Skeletal muscle tissue (tissue), 4 donors: ENCODE results near the gene DPEP3. TPM values are rescaled to one million over a fixed set of nuclear protein-coding genes. Genes with fewer than 3 reads are reported as not detected.
"Not testable (repeated sequence)": the region's sequence is repeated elsewhere in the genome, so short reads cannot be mapped to it uniquely, and the experiment has no call there.

Experiments used
- H3K27ac ChIP-seq: one replicate; pipeline ENCODE4 v1.7.0; 2013; ENCODE audit warnings: mild to moderate bottlenecking, low read depth, low read length, inconsistent platforms
- H3K27me3 ChIP-seq, 3 donors: one replicate each; pipeline ENCODE4 v1.7.0; 2013; ENCODE audit warnings: low read length in 3 of 3; ENCODE audit not compliant: control insufficient read depth in 3 of 3, insufficient read depth in 3 of 3
- H3K36me3 ChIP-seq, 3 donors: one replicate each; pipeline ENCODE4 v1.7.0; 2013; ENCODE audit warnings: low read length in 3 of 3; ENCODE audit not compliant: control insufficient read depth in 3 of 3, insufficient read depth in 3 of 3
- H3K4me1 ChIP-seq, 3 donors: one replicate each; pipeline ENCODE4 v1.7.0; 2013; ENCODE audit warnings: low read length in 3 of 3, mild to moderate bottlenecking in 3 of 3; ENCODE audit not compliant: control insufficient read depth in 3 of 3, insufficient read depth in 3 of 3
- H3K4me3 ChIP-seq, 3 donors: one replicate each; pipeline ENCODE4 v1.7.0; 2013; ENCODE audit warnings: low read length in 3 of 3
- H3K9ac ChIP-seq, 3 donors: one replicate each; pipeline ENCODE4 v1.7.0; 2013; ENCODE audit warnings: low read length in 3 of 3, mild to moderate bottlenecking in 3 of 3, moderate library complexity in 2 of 3, low read depth in 1 of 3
- H3K9me3 ChIP-seq, 3 donors: one replicate each; pipeline ENCODE4 v1.7.0; 2013; ENCODE audit warnings: low read length in 3 of 3; ENCODE audit not compliant: control insufficient read depth in 3 of 3
- total RNA-seq: library from RNA; depleted of rRNA; stranded (reverse); fragments of >200 nt; gene quantifications from one replicate; pipeline ENCODE4 v1.2.3, GENCODE V29; 2014
- donor health status: Osteomylitis.

Gene DPEP3
- total RNA-seq, 1 donor from 2014 or later: not detected

DNA sequence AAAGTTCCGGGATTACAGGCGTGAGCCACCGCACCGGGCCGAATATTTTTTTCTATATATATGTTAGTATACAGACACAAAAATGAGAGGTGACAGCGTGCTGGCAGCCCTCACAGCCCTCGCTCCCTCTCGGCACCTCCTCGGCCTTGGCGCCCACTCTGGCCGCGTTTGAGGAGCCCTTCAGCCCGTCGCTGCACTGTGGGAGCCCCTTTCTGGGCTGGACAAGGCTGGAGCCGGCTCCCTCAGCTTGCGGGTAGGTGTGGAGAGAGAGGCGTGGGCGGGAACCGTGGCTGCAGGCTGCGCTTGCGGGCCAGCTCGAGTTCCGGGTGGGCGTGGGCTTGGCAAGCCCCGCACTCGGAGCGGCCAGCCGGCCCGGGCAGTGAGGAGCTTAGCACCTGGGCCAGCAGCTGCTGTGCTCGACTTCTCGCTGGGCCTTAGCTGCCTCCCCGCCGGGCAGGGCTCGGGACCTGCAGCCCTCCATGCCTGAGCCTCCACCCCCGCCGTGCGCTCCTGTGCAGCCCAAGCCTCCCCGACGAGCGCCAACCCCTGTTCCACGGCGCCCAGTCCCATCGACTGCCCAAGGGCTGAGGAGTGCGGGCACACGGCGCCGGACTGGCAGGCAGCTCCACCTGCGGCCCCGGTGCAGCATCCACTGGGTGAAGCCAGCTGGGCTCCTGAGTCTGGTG, 1.9 kb upstream of the DPEP3 start:
- H3K4me3 ChIP-seq: no peak overlapping the region
- peaks cover 25 to 33% (median 30%) of the 10 kb centered on the region in 3 donors for H3K4me1 ChIP-seq
- no peak overlapping the region for H3K9ac ChIP-seq
- H3K27me3 ChIP-seq: no peaks in the 10 kb centered on the region
- H3K9me3 ChIP-seq: no peaks in the 10 kb centered on the region
- H3K27ac ChIP-seq: no peak overlapping the region
- H3K36me3 ChIP-seq: no peaks in the 10 kb centered on the region

GRCh38 chr16:67977469-67978227, 2.7 kb downstream of the DPEP3 start:
- Histone ChIP-seq H3K4me1 (peaks cover 0 to 3% (median 2%) of the 10 kb centered on the region in 3 donors), H3K9me3 (no peaks in the 10 kb centered on the region), H3K27ac (no peak overlapping the region)

DNA sequence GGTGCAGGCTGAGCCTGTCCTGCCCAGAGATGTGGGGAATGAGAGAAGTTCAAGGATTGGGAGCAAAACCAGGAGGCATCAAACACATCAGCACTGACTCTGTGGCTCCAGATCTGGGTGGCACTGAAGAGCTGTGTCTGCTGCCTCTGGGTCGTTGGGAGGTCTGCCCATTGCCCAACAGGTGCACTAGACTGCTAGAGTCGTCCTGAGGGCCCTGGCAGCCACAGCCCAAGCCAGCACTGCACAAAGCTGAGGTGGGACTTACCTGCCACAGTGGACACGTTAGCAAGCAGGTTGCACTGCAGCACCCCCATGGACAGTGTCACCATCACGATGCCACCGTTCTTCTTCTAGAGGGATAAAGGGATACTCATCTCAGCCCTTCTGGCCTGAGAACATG, 3.3 kb downstream of the DPEP3 start:
- Histone ChIP-seq H3K4me3 (no peak overlapping the region), H3K4me1 (peaks cover 0 to 3% (median 2%) of the 10 kb centered on the region in 3 donors), H3K9me3 (no peaks in the 10 kb centered on the region), H3K27ac (no peak overlapping the region), H3K27me3 (no peaks in the 10 kb centered on the region), H3K9ac (no peak overlapping the region), H3K36me3 (no peaks in the 10 kb centered on the region)

More at GRCh38 chr16:67977469-67978227, 2.7 kb downstream of the DPEP3 start:
- no peaks in the 10 kb centered on the region for H3K36me3 ChIP-seq
- H3K4me3 ChIP-seq: no peak overlapping the region
- no peaks in the 10 kb centered on the region for H3K27me3 ChIP-seq
- no peak overlapping the region for H3K9ac ChIP-seq

GRCh38 chr16:67976205-67976604, 4.1 kb downstream of the DPEP3 start:
- H3K9me3 ChIP-seq: no peaks in the 10 kb centered on the region
- H3K27me3 ChIP-seq: no peaks in the 10 kb centered on the region
- no peaks in the 10 kb centered on the region for H3K36me3 ChIP-seq
- peaks cover 0 to 3% (median 2%) of the 10 kb centered on the region in 3 donors for H3K4me1 ChIP-seq
- H3K4me3 ChIP-seq: no peak overlapping the region
- H3K9ac ChIP-seq: peak overlapping the region in 1 of 3 donors; percentile 33
- H3K27ac ChIP-seq: no peak overlapping the region

DNA sequence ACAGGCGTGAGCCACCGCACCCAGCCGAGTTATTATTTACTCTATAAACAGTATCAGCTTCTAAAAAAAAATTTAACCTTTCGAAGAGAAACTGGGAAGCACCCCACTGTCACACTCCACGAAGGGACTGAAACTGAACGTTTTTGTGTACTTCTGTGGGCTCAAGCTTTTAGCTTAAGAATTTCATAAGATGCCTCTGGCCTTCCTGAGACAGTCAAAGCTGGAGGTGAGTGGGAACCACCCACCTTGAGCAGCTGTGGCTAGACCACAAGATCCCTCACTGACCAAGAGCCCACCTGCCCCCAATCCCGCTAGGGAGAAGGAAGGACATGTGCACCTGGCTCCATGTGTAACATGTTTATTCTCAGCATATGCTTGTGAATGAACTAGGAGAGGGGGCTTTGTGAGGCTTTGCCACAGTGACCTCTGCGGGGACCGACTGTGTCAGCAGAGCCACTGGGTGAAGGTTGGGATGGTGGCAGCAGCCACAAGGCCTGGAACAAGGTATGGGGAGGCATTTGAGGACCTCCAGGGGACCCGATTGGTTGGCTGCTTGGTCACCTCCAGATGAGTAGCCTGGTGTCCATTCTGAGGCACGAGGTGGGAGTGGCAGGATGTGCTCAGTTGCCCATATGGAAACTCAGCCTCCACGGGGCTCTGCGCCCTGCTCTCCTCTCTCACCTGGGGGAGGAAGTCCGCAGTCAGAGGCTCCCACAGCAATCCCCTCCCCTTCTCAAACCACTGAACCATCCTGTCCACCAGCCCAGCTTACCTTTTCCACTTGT, 4.8 kb downstream of the DPEP3 start:
- Histone ChIP-seq H3K4me1 (peaks cover 0 to 3% (median 2%) of the 10 kb centered on the region in 3 donors), H3K9ac (no peak overlapping the region), H3K27me3 (no peaks in the 10 kb centered on the region), H3K4me3 (no peak overlapping the region), H3K36me3 (no peaks in the 10 kb centered on the region), H3K27ac (no peak overlapping the region), H3K9me3 (no peaks in the 10 kb centered on the region)

DNA sequence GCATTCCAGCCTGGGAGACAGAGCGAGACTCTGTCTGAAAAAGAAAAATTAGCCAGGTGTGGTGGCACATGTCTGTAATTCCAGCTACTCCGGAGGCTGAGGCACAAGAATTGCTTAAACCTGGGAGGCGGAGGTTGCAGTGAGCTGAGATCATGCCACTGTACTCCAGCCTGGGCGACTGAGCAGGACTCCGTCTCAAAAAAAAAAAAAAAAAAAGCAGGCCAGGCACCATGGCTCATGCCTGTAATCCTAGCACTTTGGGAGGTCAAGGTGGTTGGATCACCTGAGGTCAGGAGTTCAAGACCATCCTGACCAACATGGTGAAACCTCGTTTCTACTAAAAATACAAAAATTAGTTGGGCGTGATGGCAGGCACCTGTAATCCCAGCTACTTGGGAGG, 8.0 kb downstream of the DPEP3 start:
- not testable (repeated sequence) for H3K36me3 ChIP-seq, H3K27me3 ChIP-seq, H3K9me3 ChIP-seq, H3K9ac ChIP-seq, H3K27ac ChIP-seq, H3K4me3 ChIP-seq
- peaks cover 13 to 15% (median 13%) of the 10 kb centered on the region in 3 donors for H3K4me1 ChIP-seq

DNA sequence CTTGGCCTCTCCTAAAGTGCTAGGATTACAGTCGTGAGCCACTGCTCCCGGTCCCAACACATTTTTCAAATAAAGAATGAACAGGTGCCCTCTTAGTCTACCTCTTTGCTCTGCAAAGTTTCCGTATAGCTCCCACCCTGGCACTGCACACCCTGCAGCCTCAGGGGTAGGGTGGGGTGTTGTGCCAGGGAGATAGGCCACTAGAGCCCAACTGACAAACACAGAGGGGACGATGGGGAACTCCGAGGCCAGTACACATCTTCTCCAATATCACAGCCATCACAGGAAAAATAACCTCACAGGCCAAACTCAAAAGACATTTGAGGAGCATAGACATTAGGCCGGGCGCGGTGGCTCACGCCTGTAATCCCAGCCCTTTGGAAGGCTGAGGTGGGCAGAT, 9.2 kb downstream of the DPEP3 start:
- Histone ChIP-seq H3K4me3 (no peak overlapping the region), H3K27me3 (no peaks in the 10 kb centered on the region), H3K9ac (no peak overlapping the region), H3K36me3 (no peaks in the 10 kb centered on the region), H3K27ac (no peak overlapping the region), H3K9me3 (no peaks in the 10 kb centered on the region), H3K4me1 (peaks cover 22 to 26% (median 22%) of the 10 kb centered on the region in 3 donors)

GRCh38 chr16:67969254-67970039, 10.9 kb downstream of the DPEP3 start:
- Histone ChIP-seq H3K27ac (peak overlapping the region; percentile 93), H3K9ac (peak overlapping the region; percentile 68 to 98 (median 78)), H3K27me3 (no peaks in the 10 kb centered on the region), H3K4me1 (peaks cover 39 to 43% (median 39%) of the 10 kb centered on the region in 3 donors), H3K36me3 (no peaks in the 10 kb centered on the region), H3K9me3 (no peaks in the 10 kb centered on the region), H3K4me3 (peak overlapping the region; percentile 71 to 97 (median 92))

GRCh38 chr16:67968400-67969253, 11.7 kb downstream of the DPEP3 start, which contains the start of gene SLC12A4:
TSS of gene SLC12A4 (minus strand) at chr16:67968637. CDS start at chr16:67968553, 84 bp downstream.
- H3K9ac ChIP-seq: peak within 1 kb of the TSS; percentile 92 to 98 (median 92)
- peaks cover 47 to 51% (median 47%) of the 10 kb centered on the region in 3 donors for H3K4me1 ChIP-seq
- no peaks in the 10 kb centered on the region for H3K9me3 ChIP-seq
- no peaks in the 10 kb centered on the region for H3K27me3 ChIP-seq
- peak within 1 kb of the TSS; percentile 88 to 97 (median 92) for H3K4me3 ChIP-seq
- no peaks in the 10 kb centered on the region for H3K36me3 ChIP-seq
- peak within 1 kb of the TSS; percentile 93 for H3K27ac ChIP-seq
